HepG2 (cell line): ENCODE measurements around the gene SDE2. TPM values are rescaled to one million over a fixed set of nuclear protein-coding genes. Genes with fewer than 3 reads are reported as not detected.

Experiments used
- ATAC-seq: fragments of 200-7000 bp; cut with Tn5 transposase; 3 replicates; pipeline ENCODE4 v1.9.1; 2020; ENCODE audit warnings: mild to moderate bottlenecking, moderate library complexity
- BruUV-seq: library from RNA; stranded (reverse); fragments of 400-500 nt; replicated peaks from 2 replicates; lab custom pipeline; 2021; lab: Mats Ljungman, UMichigan
- CTCF ChIA-PET: fragments of 300-600 bp; formaldehyde crosslinking; extraction: SDS; loops from one replicate; lab custom pipeline; 2021; ENCODE audit warnings: low total read pairs, inconsistent platforms, low intra/inter-chr PET ratio; lab: Yijun Ruan, JAX
- POLR2A ChIA-PET: fragments of 350-600 bp; sonication (Branson Sonifier 250); formaldehyde crosslinking; loops from one replicate; lab custom pipeline; 2020; ENCODE audit warnings: antibody characterized with exemption, inconsistent platforms; lab: Yijun Ruan, JAX
- DNase-seq: peaks from one replicate; pipeline ENCODE4 v3.0.0-alpha.2; 2015; ENCODE audit warnings: low spot score
- FAIRE-seq: peaks from 3 replicates; lab custom pipeline; 2011; peaks lifted over from hg19 to GRCh38; lab: Jason Lieb, UNC
- H2AFZ ChIP-seq: one replicate; pipeline ENCODE4 v1.6.1; 2011; ENCODE audit warnings: low read length, inconsistent platforms
- H3K27ac ChIP-seq: fragments of 300-600 bp; 3 replicates; pipeline ENCODE4 v1.8.0; 2011; ENCODE audit warnings: mixed run types, mild to moderate bottlenecking, mixed read lengths, low read length, inconsistent platforms; ENCODE audit not compliant: insufficient read depth; ENCODE audit errors: extremely low read length
- H3K27me3 ChIP-seq, 2 experiments: fragments of 200-600 bp in 1 of 2; 2 replicates in 1 of 2; 3 replicates in 1 of 2; pipeline versions ENCODE4 v1.6.0 to v1.8.0; 2011; ENCODE audit warnings: low read length in 2 of 2, mild to moderate bottlenecking in 2 of 2, moderate library complexity in 2 of 2, inconsistent platforms in 1 of 2; ENCODE audit not compliant: insufficient read depth in 2 of 2, control insufficient read depth in 1 of 2
- H3K36me3 ChIP-seq, 2 experiments: fragments of 200-600 bp in 1 of 2; replicated peaks in 1 of 2; 2 replicates in 1 of 2; 3 replicates in 1 of 2; pipeline versions ENCODE4 v1.5.1 to v1.8.0; 2011; ENCODE audit warnings: low read length in 2 of 2, inconsistent platforms in 1 of 2; ENCODE audit not compliant: insufficient read depth in 2 of 2, control insufficient read depth in 1 of 2
- H3K4me1 ChIP-seq: 2 replicates; pipeline ENCODE4 v1.5.1; 2012; ENCODE audit warnings: low read length, inconsistent platforms; ENCODE audit not compliant: insufficient read depth
- H3K4me2 ChIP-seq: 2 replicates; pipeline ENCODE4 v1.6.0; 2011; ENCODE audit warnings: low read depth, low read length, inconsistent platforms
- H3K4me3 ChIP-seq, 3 experiments: fragments of 200-600 bp in 1 of 3; sonication (generic), shearing (Covaris generic) in 1 of 3; replicated peaks in 1 of 3; 2 replicates each; pipeline ENCODE4 v1.5.1; 2011 to 2016; ENCODE audit warnings: low read length in 3 of 3, inconsistent platforms in 2 of 3, low read depth in 2 of 3, mild to moderate bottlenecking in 2 of 3, control low read depth in 1 of 3, mixed read lengths in 1 of 3; ENCODE audit not compliant: insufficient read depth in 1 of 3
- H3K79me2 ChIP-seq: one replicate; pipeline ENCODE4 v1.6.1; 2011; ENCODE audit warnings: low read length, inconsistent platforms; ENCODE audit not compliant: insufficient read depth
- H3K9ac ChIP-seq: 2 replicates; pipeline ENCODE4 v1.6.0; 2011; ENCODE audit warnings: mild to moderate bottlenecking, low read depth, low read length, inconsistent platforms; ENCODE audit not compliant: insufficient read depth
- H3K9me3 ChIP-seq: 2 replicates; pipeline ENCODE4 v1.5.1; 2012; ENCODE audit warnings: mild to moderate bottlenecking, low read length
- H4K20me1 ChIP-seq: 2 replicates; pipeline ENCODE4 v1.6.0; 2011; ENCODE audit warnings: inconsistent platforms, mild to moderate bottlenecking, low read length, moderate library complexity; ENCODE audit not compliant: insufficient read depth
- CBX5 ChIP-seq: sonication (generic); formaldehyde crosslinking; IDR thresholded peaks from 2 replicates; pipeline ENCODE4 v1.4.0; 2020; ENCODE audit warnings: missing genetic modification reagents, borderline replicate concordance
- CEBPB ChIP-seq: IDR thresholded peaks from 2 replicates; pipeline ENCODE4 v1.6.1; 2011; ENCODE audit warnings: low read depth, low read length, improper control_type of control experiment, borderline replicate concordance
- KLF15 ChIP-seq: sonication (generic); formaldehyde crosslinking; IDR thresholded peaks from 2 replicates; pipeline ENCODE4 v1.8.1; 2023; ENCODE audit warnings: borderline replicate concordance, mild to moderate bottlenecking, inconsistent platforms, missing genetic modification reagents, mixed read lengths
- MYNN ChIP-seq: sonication (generic); formaldehyde crosslinking; IDR thresholded peaks from 2 replicates; pipeline ENCODE4 v1.4.0; 2020; ENCODE audit warnings: mild to moderate bottlenecking, low read depth, missing genetic modification reagents
- SMC3 ChIP-seq: IDR thresholded peaks from 2 replicates; pipeline ENCODE4 v1.6.1; 2011; ENCODE audit warnings: low read length, improper control_type of control experiment
- SOX5 ChIP-seq: IDR thresholded peaks from 2 replicates; pipeline ENCODE4 v1.6.1; 2016; ENCODE audit warnings: borderline replicate concordance
- TAF1 ChIP-seq: sonication (generic); formaldehyde crosslinking; IDR thresholded peaks from 2 replicates; pipeline ENCODE4 v1.4.0; 2020; ENCODE audit warnings: missing genetic modification reagents
- U2AF1 ChIP-seq: fragments of 200-400 bp; formaldehyde crosslinking; optimal IDR thresholded peaks from 2 replicates; pipeline ENCODE3; 2017; ENCODE audit warnings: mild to moderate bottlenecking, low read depth, low read length
- ZFP37 ChIP-seq: sonication (generic); formaldehyde crosslinking; IDR thresholded peaks from 2 replicates; pipeline ENCODE4 v1.4.0; 2020; ENCODE audit warnings: missing genetic modification reagents, borderline replicate concordance
- ZNF251 ChIP-seq: sonication (generic); formaldehyde crosslinking; IDR thresholded peaks from 2 replicates; pipeline ENCODE4 v1.9.0; 2021; ENCODE audit warnings: mild to moderate bottlenecking, missing genetic modification reagents
- ZNF367 ChIP-seq: sonication (generic); formaldehyde crosslinking; IDR thresholded peaks from 2 replicates; pipeline ENCODE4 v1.4.0; 2020; ENCODE audit warnings: missing genetic modification reagents, borderline replicate concordance
- ZNF432 ChIP-seq: sonication (generic); formaldehyde crosslinking; IDR thresholded peaks from 2 replicates; pipeline ENCODE4 v1.5.0; 2020; ENCODE audit warnings: missing genetic modification reagents, mild to moderate bottlenecking, borderline replicate concordance
- WGBS: methylation state at CpG from one replicate; pipeline ENCODE4 v1.1.6; 2017; ENCODE audit warnings: low lambda C conversion rate; 5-methylcytosine and 5-hydroxymethylcytosine counted together
- in situ Hi-C: cut with HindIII; loops from 2 replicates; pipeline ENCODE4 v1.10.0; 2017; ENCODE audit warnings: low pct_unique_long_range_greater_than_20kb; ENCODE audit not compliant: extremely low pct_ligation_motif_present
- intact Hi-C: fragments of 100-400 bp; cut with micrococcal nuclease; formaldehyde crosslinking; loops from one replicate; pipeline ENCODE4 v1.10.0; 2022; ENCODE audit not compliant: unreplicated experiment
- polyA plus RNA-seq, 8 experiments: library from polyadenylated mRNA; depleted of rRNA in 3 of 8; stranded (reverse) in 7 of 8; unstranded in 1 of 8; fragments of >200 nt; fragmentation: Illumina TruSeq in 4 of 8; extraction: Trizol in 4 of 8; gene quantifications; 2 replicates each; pipeline versions ENCODE4 v1.2.1 to v1.2.3, GENCODE V29; 2011 to 2016; ENCODE audit warnings: low read depth in 4 of 8, missing spikeins in 1 of 8, mixed read lengths in 1 of 8; ENCODE audit not compliant: insufficient read depth in 1 of 8
- total RNA-seq, 5 experiments: library from RNA; depleted of rRNA; stranded (reverse); fragments of >200 nt; fragmentation: Illumina TruSeq; extraction: Trizol; gene quantifications; 2 replicates each; pipeline ENCODE4 v1.2.3, GENCODE V29; 2016; ENCODE audit warnings: low read depth in 1 of 5
- TF ChIP-seq, protein P1 (sequence below): IDR thresholded peaks from 2 replicates; pipeline ENCODE4 v1.6.1; 2016
- TF ChIP-seq, protein P2 (sequence below): sonication (generic); formaldehyde crosslinking; IDR thresholded peaks from 2 replicates; pipeline ENCODE4 v1.8.0; 2023; ENCODE audit warnings: mild to moderate bottlenecking, missing genetic modification reagents

SDE2 gene
- total and polyA plus RNA-seq, 2 of the 13 experiments (the other 11 are each of a cell fraction or from before 2014, with no cell fraction given): 10.8 to 19.6 TPM

DNA sequence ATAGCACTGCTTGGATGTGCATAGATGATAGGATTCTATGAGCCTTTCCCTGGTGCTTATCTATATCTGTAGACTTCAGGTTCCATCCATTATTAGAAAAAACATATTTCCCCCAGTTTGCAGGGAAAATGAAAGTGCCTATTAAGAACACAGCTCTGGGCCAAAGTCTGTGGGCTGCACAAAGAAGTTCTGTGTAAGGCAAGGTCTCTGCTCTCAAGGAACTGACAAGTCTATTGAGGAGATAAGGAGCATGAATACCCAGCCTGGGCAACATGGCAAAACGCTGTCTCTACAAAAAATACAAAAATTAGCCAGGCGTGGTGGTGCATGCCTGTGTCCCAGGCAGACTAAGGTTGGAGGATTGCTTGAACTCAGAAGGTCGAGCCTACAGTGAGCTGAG is 22.3 kb upstream of the SDE2 start:
- no peak overlapping the region for H2AFZ ChIP-seq
- no peak for TF ChIP-seq ZNF432 (CRISPR knock-in tag)
- no peak for TF ChIP-seq CBX5
- no peak for TF ChIP-seq CEBPB
- TF ChIP-seq TAF1 (CRISPR knock-in tag): no peak
- TF ChIP-seq ZFP37 (CRISPR knock-in tag): no peak
- FAIRE-seq (no peak), ATAC-seq (no peak), DNase-seq (no peak)
- ChIA-PET POLR2A (no interaction called here), CTCF (no interaction called here)
- no peaks in the 10 kb centered on the region for H3K27me3 ChIP-seq
- no TSS peak for BruUV-seq
- H3K79me2 ChIP-seq: no peaks in the 10 kb centered on the region
- H3K36me3 ChIP-seq: no peaks in the 10 kb centered on the region
- no peak overlapping the region for H3K4me3 ChIP-seq
- no peak overlapping the region for H3K9ac ChIP-seq
- H3K4me1 ChIP-seq: no peaks in the 10 kb centered on the region
- intact Hi-C loops: no loop called here
- no peak overlapping the region for H3K4me2 ChIP-seq
- in situ Hi-C loops: no loop called here
- 0% methylated on average over 3 of the region's 3 CpGs for WGBS
- H3K27ac ChIP-seq: no peak overlapping the region
- no peaks in the 10 kb centered on the region for H4K20me1 ChIP-seq
- no peaks in the 10 kb centered on the region for H3K9me3 ChIP-seq

DNA sequence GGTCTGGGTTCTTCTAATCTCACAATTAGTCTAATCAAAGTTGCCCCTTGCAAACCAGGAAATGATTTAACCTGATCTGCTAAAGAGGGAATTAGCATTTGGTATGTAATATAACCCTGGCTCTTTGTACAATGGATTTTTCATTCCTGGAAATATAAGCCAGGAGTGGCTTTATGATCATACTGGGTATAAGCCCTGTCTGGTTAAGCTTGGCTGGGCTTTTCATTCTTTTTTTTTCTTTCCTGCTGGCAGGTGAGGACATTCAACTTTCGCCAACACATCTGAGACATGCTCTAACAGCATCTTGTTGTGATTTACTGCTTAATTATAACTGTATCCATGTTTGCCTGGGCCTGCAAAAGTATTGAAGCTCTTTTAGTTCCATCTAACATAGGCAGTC is 20.4 kb upstream of the SDE2 start:
- no peak for DNase-seq
- POLR2A ChIA-PET: no interaction called here

More for the DNA sequence above, 20.4 kb upstream of the SDE2 start:
- no peak overlapping the region for H3K4me2 ChIP-seq
- in situ Hi-C loops: no loop called here
- no peaks in the 10 kb centered on the region for H3K79me2 ChIP-seq
- H3K27ac ChIP-seq: no peak overlapping the region
- no peaks in the 10 kb centered on the region for H3K4me1 ChIP-seq
- BruUV-seq: no TSS peak
- no peaks in the 10 kb centered on the region for H3K36me3 ChIP-seq
- H3K9me3 ChIP-seq: no peaks in the 10 kb centered on the region
- WGBS: 36% methylated on average over 1 of the region's 1 CpG
- H3K9ac ChIP-seq: no peak overlapping the region
- H3K27me3 ChIP-seq: no peaks in the 10 kb centered on the region
- H3K4me3 ChIP-seq: no peak overlapping the region
- no peak overlapping the region for H2AFZ ChIP-seq
- intact Hi-C loops: no loop called here
- no peak for TF ChIP-seq MYNN (CRISPR knock-in tag)
- TF ChIP-seq, protein P1, sequence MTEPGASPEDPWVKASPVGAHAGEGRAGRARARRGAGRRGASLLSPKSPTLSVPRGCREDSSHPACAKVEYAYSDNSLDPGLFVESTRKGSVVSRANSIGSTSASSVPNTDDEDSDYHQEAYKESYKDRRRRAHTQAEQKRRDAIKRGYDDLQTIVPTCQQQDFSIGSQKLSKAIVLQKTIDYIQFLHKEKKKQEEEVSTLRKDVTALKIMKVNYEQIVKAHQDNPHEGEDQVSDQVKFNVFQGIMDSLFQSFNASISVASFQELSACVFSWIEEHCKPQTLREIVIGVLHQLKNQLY: no peak
- no peak for TF ChIP-seq ZNF251 (CRISPR knock-in tag)
- TF ChIP-seq SMC3: no peak
- TF ChIP-seq, protein P2, sequence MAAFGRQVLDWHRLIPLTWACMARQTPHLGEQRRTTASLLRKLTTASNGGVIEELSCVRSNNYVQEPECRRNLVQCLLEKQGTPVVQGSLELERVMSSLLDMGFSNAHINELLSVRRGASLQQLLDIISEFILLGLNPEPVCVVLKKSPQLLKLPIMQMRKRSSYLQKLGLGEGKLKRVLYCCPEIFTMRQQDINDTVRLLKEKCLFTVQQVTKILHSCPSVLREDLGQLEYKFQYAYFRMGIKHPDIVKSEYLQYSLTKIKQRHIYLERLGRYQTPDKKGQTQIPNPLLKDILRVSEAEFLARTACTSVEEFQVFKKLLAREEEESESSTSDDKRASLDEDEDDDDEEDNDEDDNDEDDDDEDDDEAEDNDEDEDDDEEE (CRISPR knock-in tag): no peak
- no peak for TF ChIP-seq U2AF1
- TF ChIP-seq KLF15 (CRISPR knock-in tag): no peak
- no peak for TF ChIP-seq SOX5
- no peak for TF ChIP-seq ZNF367 (CRISPR knock-in tag)
- TF ChIP-seq, all 625 proteins: peak for 0
- FAIRE-seq (no peak), ATAC-seq (no peak)
- CTCF ChIA-PET: no interaction called here
- no peaks in the 10 kb centered on the region for H4K20me1 ChIP-seq
